ENCODE results near the gene RPS6KB2. TPM values are rescaled to one million over a fixed set of nuclear protein-coding genes. Genes with fewer than 3 reads are reported as not detected.

The RPS6KB2 gene
- total RNA-seq, result 72.3 TPM

DNA sequence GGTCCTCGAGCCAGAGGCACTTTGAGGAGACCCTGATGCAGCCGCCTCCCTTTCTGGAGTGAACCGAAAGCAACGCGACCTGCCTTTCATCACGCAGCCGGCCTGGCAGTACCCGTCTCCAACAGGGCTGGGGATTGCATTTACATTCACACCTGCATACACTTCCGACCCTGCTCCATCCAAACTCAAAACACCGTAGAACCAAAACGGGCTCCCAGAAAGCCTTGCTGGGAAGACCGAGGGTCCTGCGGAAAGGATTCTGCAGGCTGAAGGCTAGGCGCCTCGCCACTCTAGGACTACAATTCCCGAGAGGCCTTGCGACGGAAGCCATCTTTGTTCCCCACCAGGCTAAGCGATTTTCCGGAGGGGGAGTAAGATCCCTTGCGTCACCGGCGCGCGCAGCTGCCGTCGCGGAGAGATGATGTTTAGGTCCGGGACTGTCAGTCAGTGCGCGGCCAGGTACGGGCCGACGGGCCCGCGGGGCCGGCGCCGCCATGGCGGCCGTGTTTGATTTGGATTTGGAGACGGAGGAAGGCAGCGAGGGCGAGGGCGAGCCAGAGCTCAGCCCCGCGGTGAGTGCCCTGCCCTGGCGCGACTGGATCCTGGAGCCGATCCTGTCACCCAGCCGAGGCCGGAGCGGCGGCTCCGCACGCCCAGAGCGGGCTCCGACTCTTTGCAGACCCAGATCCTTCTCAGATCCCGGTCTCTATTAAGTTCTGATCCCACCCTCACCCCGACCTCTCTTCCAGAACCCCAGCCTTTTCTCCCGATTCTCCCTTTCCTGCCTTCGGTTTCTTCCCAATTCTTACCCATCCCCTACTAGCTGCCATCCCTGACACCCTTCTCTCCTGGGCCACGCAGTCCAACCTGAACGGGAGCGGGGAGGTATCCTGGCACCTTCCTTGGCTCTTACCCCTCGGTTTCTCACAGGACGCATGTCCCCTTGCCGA lies at the start of gene RPS6KB2:
Gene RPS6KB2 (plus strand): TSS at position 443 of the 950 bp plus-strand sequence. CDS start 52 bp downstream, at position 495.
- H3K36me3 ChIP-seq, result peaks cover 19 to 30% of the 10 kb centered on the region in 2 donors
- H3K4me3 ChIP-seq, result peak within 1 kb of the TSS; percentile 75 to 94
- TF ChIP-seq, protein P1, sequence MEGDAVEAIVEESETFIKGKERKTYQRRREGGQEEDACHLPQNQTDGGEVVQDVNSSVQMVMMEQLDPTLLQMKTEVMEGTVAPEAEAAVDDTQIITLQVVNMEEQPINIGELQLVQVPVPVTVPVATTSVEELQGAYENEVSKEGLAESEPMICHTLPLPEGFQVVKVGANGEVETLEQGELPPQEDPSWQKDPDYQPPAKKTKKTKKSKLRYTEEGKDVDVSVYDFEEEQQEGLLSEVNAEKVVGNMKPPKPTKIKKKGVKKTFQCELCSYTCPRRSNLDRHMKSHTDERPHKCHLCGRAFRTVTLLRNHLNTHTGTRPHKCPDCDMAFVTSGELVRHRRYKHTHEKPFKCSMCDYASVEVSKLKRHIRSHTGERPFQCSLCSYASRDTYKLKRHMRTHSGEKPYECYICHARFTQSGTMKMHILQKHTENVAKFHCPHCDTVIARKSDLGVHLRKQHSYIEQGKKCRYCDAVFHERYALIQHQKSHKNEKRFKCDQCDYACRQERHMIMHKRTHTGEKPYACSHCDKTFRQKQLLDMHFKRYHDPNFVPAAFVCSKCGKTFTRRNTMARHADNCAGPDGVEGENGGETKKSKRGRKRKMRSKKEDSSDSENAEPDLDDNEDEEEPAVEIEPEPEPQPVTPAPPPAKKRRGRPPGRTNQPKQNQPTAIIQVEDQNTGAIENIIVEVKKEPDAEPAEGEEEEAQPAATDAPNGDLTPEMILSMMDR (IDR thresholded peaks at IDR 0.05), result no peak
- peak within 1 kb of the TSS; percentile 86 to 91 for H3K27ac ChIP-seq
- H3K9me3 ChIP-seq, result no peaks in the 10 kb centered on the region
- intact Hi-C loops (cut with DNase I), result loop anchor here (1.0 to 5.0 kb wide), 5 partner anchors 15 to 78 kb away; partner anchors contain the start of genes CORO1B, PPP1CA, RAD9A and TMEM134
- peak; percentile 96 to 99 for DNase-seq (ENCODE audit: low spot score in 2 of 2)
- H3K4me1 ChIP-seq, result peaks cover 6 to 16% of the 10 kb centered on the region in 2 donors
- H3K27me3 ChIP-seq, result no peaks in the 10 kb centered on the region

- Histone ChIP-seq H3K9me3 (no peaks in the 10 kb centered on the region), H3K36me3 (no peaks in the 10 kb centered on the region), H3K4me1 (peaks cover 0 to 14% of the 10 kb centered on the region in 2 donors), H3K27me3 (no peaks in the 10 kb centered on the region), H3K4me3 (no peak overlapping the region), H3K27ac (no peak overlapping the region)
- intact Hi-C loops (cut with DNase I), result no loop called here
- no peak for DNase-seq (ENCODE audit: low spot score in 2 of 2)
- TF ChIP-seq, protein P1 (IDR thresholded peaks at IDR 0.05), result no peak
These were observed 49.8 kb upstream of the RPS6KB2 start for GRCh38 chr11:67378544-67378943.

GRCh38 chr11:67379061-67380058 lies 48.9 kb upstream of the RPS6KB2 start:
- Histone ChIP-seq H3K9me3 (no peaks in the 10 kb centered on the region), H3K36me3 (no peaks in the 10 kb centered on the region), H3K4me3 (no peak overlapping the region), H3K27ac (no peak overlapping the region), H3K4me1 (peaks cover 0 to 14% of the 10 kb centered on the region in 2 donors), H3K27me3 (no peaks in the 10 kb centered on the region)
- TF ChIP-seq, protein P1 (IDR thresholded peaks at IDR 0.05), result no peak
- no peak for DNase-seq (ENCODE audit: low spot score in 2 of 2)
- intact Hi-C loops (cut with DNase I), result no loop called here

GRCh38 chr11:67381244-67381972 lies 46.9 kb upstream of the RPS6KB2 start:
- H3K9me3 ChIP-seq, result no peaks in the 10 kb centered on the region
- no peaks in the 10 kb centered on the region for H3K36me3 ChIP-seq
- H3K27me3 ChIP-seq, result no peaks in the 10 kb centered on the region
- peaks cover 0 to 12% of the 10 kb centered on the region in 2 donors for H3K4me1 ChIP-seq
- intact Hi-C loops (cut with DNase I), result no loop called here
- no peak overlapping the region for H3K27ac ChIP-seq
- TF ChIP-seq, protein P1 (IDR thresholded peaks at IDR 0.05), result no peak
- DNase-seq (ENCODE audit: low spot score in 2 of 2), result no peak
- no peak overlapping the region for H3K4me3 ChIP-seq
